Measurements from ENCODE around the gene TMX2. TPM values are rescaled to one million over a fixed set of nuclear protein-coding genes. Genes with fewer than 3 reads are reported as not detected.

TMX2 gene
- total RNA-seq, 4 donors from 2014 or later = 12.3 to 86.7 (median 49.0) TPM

GRCh38 chr11:57744357-57744756 is 32.0 kb downstream of the TMX2 start:
- Histone ChIP-seq H3K27ac (no peak overlapping the region), H3K9me3 (no peaks in the 10 kb centered on the region), H3K4me3 (no peak overlapping the region), H3K4me1 (peaks cover 7 to 25% (median 11%) of the 10 kb centered on the region in 4 donors), H3K36me3 (peaks cover 0 to 11% (median 4%) of the 10 kb centered on the region in 4 donors), H3K27me3 (no peaks in the 10 kb centered on the region)
- DNase-seq = no peak
- TF ChIP-seq CTCF (IDR thresholded peaks at IDR 0.05) (no peak), EP300 (IDR thresholded peaks at IDR 0.05; ENCODE audit: low read depth) (no peak), POLR2A (IDR thresholded peaks at IDR 0.05) (no peak), POLR2AphosphoS5 (IDR thresholded peaks at IDR 0.05) (no peak)
- in situ Hi-C loops (cut with MboI; ENCODE audit: low pct_ligation_motif_present in 1 of 4, low pct_unique_long_range_greater_than_20kb in 1 of 4, low sequenced_read_pairs in 3 of 4) = loop anchor here in 2 of 4 donors (10.0 kb wide), 1 partner anchor 60 kb away; no protein-coding TSS in a partner anchor
- 68% methylated on average over 2 of the region's 2 CpGs; no CpG with 5 or more reads in 1 of the 2 donors for WGBS, 2 donors (ENCODE audit: low coverage in 1 of 2)
- intact Hi-C loops (cut with DNase I; ENCODE audit: low total_unique reads) = loop anchor here (10.0 kb wide), 1 partner anchor 50 kb away; no protein-coding TSS in a partner anchor

GRCh38 chr11:57745206-57745605 is 32.8 kb downstream of the TMX2 start:
- peaks cover 7 to 23% (median 11%) of the 10 kb centered on the region in 4 donors for H3K4me1 ChIP-seq
- no peak for DNase-seq
- no peaks in the 10 kb centered on the region for H3K9me3 ChIP-seq
- no peak overlapping the region for H3K27ac ChIP-seq
- TF ChIP-seq POLR2A (IDR thresholded peaks at IDR 0.05) (no peak), CTCF (IDR thresholded peaks at IDR 0.05) (no peak), POLR2AphosphoS5 (IDR thresholded peaks at IDR 0.05) (no peak), EP300 (IDR thresholded peaks at IDR 0.05; ENCODE audit: low read depth) (no peak)
- H3K4me3 ChIP-seq = no peak overlapping the region
- in situ Hi-C loops (cut with MboI; ENCODE audit: low pct_ligation_motif_present in 1 of 4, low pct_unique_long_range_greater_than_20kb in 1 of 4, low sequenced_read_pairs in 3 of 4) (loop anchor here in 2 of 4 donors (10.0 kb wide), 1 partner anchor 60 kb away; no protein-coding TSS in a partner anchor), intact Hi-C loops (cut with DNase I; ENCODE audit: low total_unique reads) (loop anchor here (10.0 kb wide), 1 partner anchor 50 kb away; no protein-coding TSS in a partner anchor)
- peaks cover 0 to 11% (median 4%) of the 10 kb centered on the region in 4 donors for H3K36me3 ChIP-seq
- H3K27me3 ChIP-seq = no peaks in the 10 kb centered on the region
- WGBS, 2 donors (ENCODE audit: low coverage in 1 of 2) = 95 to 100% methylated on average over 1 to 5 of the region's 5 CpGs

- in situ Hi-C loops (cut with MboI; ENCODE audit: low pct_ligation_motif_present in 1 of 4, low pct_unique_long_range_greater_than_20kb in 1 of 4, low sequenced_read_pairs in 3 of 4) (loop anchor here in 2 of 4 donors (10.0 kb wide), 1 partner anchor 58 kb away; no protein-coding TSS in a partner anchor), intact Hi-C loops (cut with DNase I; ENCODE audit: low total_unique reads) (loop anchor here (10.0 kb wide), 1 partner anchor 48 kb away; no protein-coding TSS in a partner anchor)
- Histone ChIP-seq H3K4me1 (peaks cover 8 to 19% (median 11%) of the 10 kb centered on the region in 4 donors), H3K27ac (no peak overlapping the region), H3K4me3 (no peak overlapping the region), H3K9me3 (no peaks in the 10 kb centered on the region), H3K27me3 (no peaks in the 10 kb centered on the region), H3K36me3 (peaks cover 0 to 11% (median 4%) of the 10 kb centered on the region in 4 donors)
- WGBS, 2 donors (ENCODE audit: low coverage in 1 of 2) = 90 to 100% methylated on average over 1 of the region's 1 CpG
- TF ChIP-seq EP300 (IDR thresholded peaks at IDR 0.05; ENCODE audit: low read depth) (no peak), POLR2A (IDR thresholded peaks at IDR 0.05) (no peak), CTCF (IDR thresholded peaks at IDR 0.05) (no peak), POLR2AphosphoS5 (IDR thresholded peaks at IDR 0.05) (no peak)
- DNase-seq = no peak
Measured at GRCh38 chr11:57746920-57747319, 34.5 kb downstream of the TMX2 start.

GRCh38 chr11:57751176-57751575 is 38.8 kb downstream of the TMX2 start:
- no peak for TF ChIP-seq EP300 (IDR thresholded peaks at IDR 0.05; ENCODE audit: low read depth)
- no peak for TF ChIP-seq CTCF (IDR thresholded peaks at IDR 0.05)
- no peak for TF ChIP-seq POLR2AphosphoS5 (IDR thresholded peaks at IDR 0.05)
- TF ChIP-seq POLR2A (IDR thresholded peaks at IDR 0.05) = no peak
- H3K9me3 ChIP-seq = no peaks in the 10 kb centered on the region
- in situ Hi-C loops (cut with MboI; ENCODE audit: low pct_ligation_motif_present in 1 of 4, low pct_unique_long_range_greater_than_20kb in 1 of 4, low sequenced_read_pairs in 3 of 4) = no loop called here
- intact Hi-C loops (cut with DNase I; ENCODE audit: low total_unique reads) = no loop called here
- H3K4me1 ChIP-seq = peaks cover 0 to 9% (median 6%) of the 10 kb centered on the region in 4 donors
- H3K27me3 ChIP-seq = no peaks in the 10 kb centered on the region
- no peaks in the 10 kb centered on the region for H3K36me3 ChIP-seq
- no peak overlapping the region for H3K4me3 ChIP-seq
- no peak overlapping the region for H3K27ac ChIP-seq
- no peak for DNase-seq
